Cardiac fibroblast (primary cell): Measurements from ENCODE around the gene RAB27A.

Experiments used
- DNase-seq, 2 donors: peaks; one replicate each; pipeline versions ENCODE4 v3.0.0 to v3.0.0-alpha.2; 2010; ENCODE audit warnings: low read depth in 2 of 2
- H3K4me3 ChIP-seq, 2 donors: replicated peaks in 1 of 2; 1 replicate in 1 of 2; 2 replicates in 1 of 2; pipeline ENCODE4 v1.5.1; 2011; ENCODE audit warnings: low read depth in 2 of 2, low read length in 2 of 2, mild to moderate bottlenecking in 2 of 2, moderate library complexity in 1 of 2
- TF ChIP-seq, protein P1 (sequence below): IDR thresholded peaks from one replicate; pipeline ENCODE4 v1.5.1; 2011; ENCODE audit warnings: low read depth, mild to moderate bottlenecking, low read length, inconsistent platforms

The RAB27A gene

DNA sequence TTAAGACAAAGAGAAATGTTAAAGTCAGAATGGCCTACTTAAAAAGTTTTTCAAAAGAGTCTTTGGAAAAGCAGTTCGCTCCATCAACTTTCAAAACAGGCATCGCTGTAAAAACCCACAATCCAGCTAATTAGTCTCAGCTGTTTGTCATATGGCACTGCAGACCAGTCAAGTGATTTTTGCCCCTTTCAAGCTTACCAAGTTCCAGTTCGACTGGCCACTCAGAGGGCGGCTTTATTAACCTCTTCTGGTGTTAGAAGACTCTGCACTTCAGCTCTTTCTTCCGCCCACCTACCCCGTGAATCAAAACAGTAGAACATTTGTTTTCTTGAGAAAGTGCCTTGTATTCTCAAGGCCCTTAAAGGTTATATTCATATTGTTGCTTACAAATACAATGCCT, 19.3 kb downstream of the RAB27A start:
- TF ChIP-seq, protein P1, sequence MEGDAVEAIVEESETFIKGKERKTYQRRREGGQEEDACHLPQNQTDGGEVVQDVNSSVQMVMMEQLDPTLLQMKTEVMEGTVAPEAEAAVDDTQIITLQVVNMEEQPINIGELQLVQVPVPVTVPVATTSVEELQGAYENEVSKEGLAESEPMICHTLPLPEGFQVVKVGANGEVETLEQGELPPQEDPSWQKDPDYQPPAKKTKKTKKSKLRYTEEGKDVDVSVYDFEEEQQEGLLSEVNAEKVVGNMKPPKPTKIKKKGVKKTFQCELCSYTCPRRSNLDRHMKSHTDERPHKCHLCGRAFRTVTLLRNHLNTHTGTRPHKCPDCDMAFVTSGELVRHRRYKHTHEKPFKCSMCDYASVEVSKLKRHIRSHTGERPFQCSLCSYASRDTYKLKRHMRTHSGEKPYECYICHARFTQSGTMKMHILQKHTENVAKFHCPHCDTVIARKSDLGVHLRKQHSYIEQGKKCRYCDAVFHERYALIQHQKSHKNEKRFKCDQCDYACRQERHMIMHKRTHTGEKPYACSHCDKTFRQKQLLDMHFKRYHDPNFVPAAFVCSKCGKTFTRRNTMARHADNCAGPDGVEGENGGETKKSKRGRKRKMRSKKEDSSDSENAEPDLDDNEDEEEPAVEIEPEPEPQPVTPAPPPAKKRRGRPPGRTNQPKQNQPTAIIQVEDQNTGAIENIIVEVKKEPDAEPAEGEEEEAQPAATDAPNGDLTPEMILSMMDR, result no peak
- no peak for DNase-seq
- H3K4me3 ChIP-seq, result no peak overlapping the region

- TF ChIP-seq, protein P1, result no peak
- no peak for DNase-seq
- H3K4me3 ChIP-seq, result no peak overlapping the region
Observed at GRCh38 chr15:55268176-55268695, 21.4 kb downstream of the RAB27A start.

DNA sequence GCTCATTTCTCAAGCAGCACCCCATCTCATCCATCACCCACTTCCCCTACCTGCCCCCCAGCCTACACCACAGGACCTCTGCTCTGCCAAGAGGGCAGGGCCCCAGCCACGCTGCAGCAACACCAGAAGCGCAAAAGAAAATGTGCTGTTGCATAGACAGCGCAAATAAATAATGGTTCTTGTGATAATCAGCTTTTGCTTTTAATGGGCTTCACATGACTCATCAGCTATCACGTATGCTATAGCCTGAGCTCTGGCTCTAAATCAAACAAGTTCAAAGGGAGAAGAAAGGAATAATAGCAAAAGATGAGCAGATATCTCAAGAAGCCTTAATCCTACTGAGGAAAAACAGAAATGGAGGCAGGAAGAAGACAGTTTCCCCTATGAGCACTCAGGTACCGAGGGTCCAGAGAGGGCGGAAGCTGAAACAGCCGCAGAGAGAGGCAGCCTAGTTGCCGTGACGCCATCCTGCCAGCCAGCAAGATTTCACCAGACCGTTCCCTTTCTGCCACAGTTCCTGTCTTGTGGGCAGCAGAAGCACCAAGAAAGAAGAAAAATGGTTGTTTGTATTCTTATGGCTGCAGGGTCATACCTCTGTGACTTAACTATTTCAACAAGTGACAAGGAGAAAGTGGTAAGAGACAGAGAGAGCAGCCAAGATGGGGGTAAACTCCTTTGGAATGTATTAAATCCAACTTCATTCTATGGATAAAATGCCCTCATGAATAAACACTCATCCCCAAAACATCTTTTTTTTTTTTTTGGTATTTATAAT, 22.0 kb downstream of the RAB27A start:
- no peak overlapping the region for H3K4me3 ChIP-seq
- peak in 1 of 2 donors; percentile 40 for DNase-seq
- TF ChIP-seq, protein P1, result no peak

GRCh38 chr15:55266547-55266946, 23.1 kb downstream of the RAB27A start:
- no peak overlapping the region for H3K4me3 ChIP-seq
- no peak for DNase-seq
- TF ChIP-seq, protein P1, result no peak

- TF ChIP-seq, protein P1, result no peak
- no peak for DNase-seq
- H3K4me3 ChIP-seq, result no peak overlapping the region
Observed at GRCh38 chr15:55260562-55261131, 29.0 kb downstream of the RAB27A start.

DNA sequence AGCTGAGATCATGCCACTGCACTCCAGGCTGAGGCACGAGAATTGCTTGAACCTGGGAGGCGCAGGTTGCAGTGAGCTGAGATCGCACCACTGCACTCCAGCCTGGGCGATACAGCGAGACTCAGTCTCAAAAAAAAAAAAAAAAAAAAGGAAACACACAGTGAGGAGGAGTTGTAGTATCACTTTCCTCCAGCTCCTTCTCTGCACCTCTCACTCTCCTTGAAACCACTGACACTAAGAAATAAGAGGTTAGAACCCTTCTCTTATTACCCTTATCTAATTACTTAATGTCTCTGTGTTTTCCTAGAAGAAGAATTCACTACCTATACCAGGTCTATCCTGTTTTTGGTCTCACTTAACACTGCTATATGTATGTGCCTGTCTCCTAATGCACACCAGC, 31.7 kb downstream of the RAB27A start:
- H3K4me3 ChIP-seq, result no peak overlapping the region
- TF ChIP-seq, protein P1, result no peak
- DNase-seq, result no peak
